HL-60 (cell line): Measurements from ENCODE around the gene DEPDC1B.
"Not testable (repeated sequence)": the region's sequence is repeated elsewhere in the genome, so short reads cannot be mapped to it uniquely, and the experiment has no call there.

ENCODE experiments used
- DNase-seq, 2 experiments: peaks; one replicate each; pipeline ENCODE4 v3.0.0-alpha.2; 2010 to 2020; ENCODE audit warnings: low read depth in 1 of 2, low spot score in 1 of 2
- H3K27ac ChIP-seq: fragments of 250-450 bp; sonication (Bioruptor Pico); replicated peaks from 2 replicates; pipeline ENCODE4 v1.5.1; 2020; ENCODE audit warnings: mild to moderate bottlenecking, moderate library complexity
- H3K27me3 ChIP-seq: fragments of 250-450 bp; sonication (Bioruptor Pico); 2 replicates; pipeline ENCODE4 v1.5.1; 2021; ENCODE audit warnings: mild to moderate bottlenecking, moderate library complexity; ENCODE audit not compliant: insufficient read depth, poor library complexity, severe bottlenecking
- H3K4me3 ChIP-seq: replicated peaks from 2 replicates; pipeline ENCODE4 v1.5.1; 2011; ENCODE audit warnings: mild to moderate bottlenecking, control low read depth, low read length; ENCODE audit not compliant: insufficient read depth
- GABPA ChIP-seq: IDR thresholded peaks from 2 replicates; pipeline ENCODE4 v1.6.1; 2012; ENCODE audit warnings: low read depth
- POLR2AphosphoS5 ChIP-seq: IDR thresholded peaks from 2 replicates; pipeline ENCODE4 v1.6.1; 2012; ENCODE audit warnings: low read depth
- SPI1 ChIP-seq: IDR thresholded peaks from 2 replicates; pipeline ENCODE4 v1.6.1; 2012; ENCODE audit warnings: low read depth, mild to moderate bottlenecking, borderline replicate concordance
- TF ChIP-seq, protein P1 (sequence below): IDR thresholded peaks from one replicate; pipeline ENCODE4 v1.5.1; 2011; ENCODE audit warnings: low read length, control low read depth, inconsistent platforms; ENCODE audit not compliant: insufficient read depth
- TF ChIP-seq, protein P2 (sequence below): IDR thresholded peaks from 2 replicates; pipeline ENCODE4 v1.6.1; 2012; ENCODE audit warnings: low read depth; ENCODE audit not compliant: insufficient replicate concordance

Gene DEPDC1B

DNA sequence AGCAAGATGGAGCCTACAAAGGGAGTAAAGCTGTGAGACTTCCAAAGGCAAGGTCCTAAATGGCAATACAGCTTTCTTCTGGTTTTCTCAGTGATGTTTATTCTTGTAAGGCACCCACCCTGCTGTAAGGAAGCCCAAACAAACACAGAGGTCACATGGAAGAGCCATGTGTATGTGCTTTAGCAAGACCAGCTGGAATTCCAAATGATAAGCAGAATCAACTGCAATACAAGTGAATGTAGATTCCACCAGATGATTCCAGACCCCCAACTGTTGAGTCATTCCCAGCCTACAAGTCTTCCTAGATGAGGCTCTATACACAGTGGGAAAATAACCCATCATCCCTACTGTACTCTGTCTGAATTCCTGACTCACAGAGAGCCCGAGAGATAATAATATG lies 122.8 kb downstream of the DEPDC1B start:
- no peak for TF ChIP-seq POLR2AphosphoS5
- TF ChIP-seq, protein P1, sequence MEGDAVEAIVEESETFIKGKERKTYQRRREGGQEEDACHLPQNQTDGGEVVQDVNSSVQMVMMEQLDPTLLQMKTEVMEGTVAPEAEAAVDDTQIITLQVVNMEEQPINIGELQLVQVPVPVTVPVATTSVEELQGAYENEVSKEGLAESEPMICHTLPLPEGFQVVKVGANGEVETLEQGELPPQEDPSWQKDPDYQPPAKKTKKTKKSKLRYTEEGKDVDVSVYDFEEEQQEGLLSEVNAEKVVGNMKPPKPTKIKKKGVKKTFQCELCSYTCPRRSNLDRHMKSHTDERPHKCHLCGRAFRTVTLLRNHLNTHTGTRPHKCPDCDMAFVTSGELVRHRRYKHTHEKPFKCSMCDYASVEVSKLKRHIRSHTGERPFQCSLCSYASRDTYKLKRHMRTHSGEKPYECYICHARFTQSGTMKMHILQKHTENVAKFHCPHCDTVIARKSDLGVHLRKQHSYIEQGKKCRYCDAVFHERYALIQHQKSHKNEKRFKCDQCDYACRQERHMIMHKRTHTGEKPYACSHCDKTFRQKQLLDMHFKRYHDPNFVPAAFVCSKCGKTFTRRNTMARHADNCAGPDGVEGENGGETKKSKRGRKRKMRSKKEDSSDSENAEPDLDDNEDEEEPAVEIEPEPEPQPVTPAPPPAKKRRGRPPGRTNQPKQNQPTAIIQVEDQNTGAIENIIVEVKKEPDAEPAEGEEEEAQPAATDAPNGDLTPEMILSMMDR, result no peak
- DNase-seq, result no peak
- H3K27ac ChIP-seq, result no peak overlapping the region
- H3K27me3 ChIP-seq, result no peaks in the 10 kb centered on the region
- no peak overlapping the region for H3K4me3 ChIP-seq

DNA sequence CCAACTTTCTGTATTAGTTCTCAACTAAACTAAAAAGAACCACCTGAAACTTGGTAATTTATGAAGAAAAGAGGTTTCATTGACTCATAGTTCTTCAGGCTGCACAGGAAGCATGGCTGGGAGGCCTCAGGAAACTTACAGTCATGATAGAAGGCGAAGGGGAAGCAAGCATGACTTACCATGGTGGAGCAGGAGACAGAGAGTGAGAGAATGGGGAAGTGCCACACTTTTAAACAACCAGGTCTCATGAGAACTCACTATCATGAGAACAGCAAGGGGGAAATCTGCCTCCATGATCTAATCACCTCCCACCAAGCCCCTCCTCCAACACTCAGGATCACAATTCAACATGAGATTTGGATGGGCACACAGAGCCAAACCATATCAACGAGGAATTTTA lies 123.5 kb downstream of the DEPDC1B start:
- no peak overlapping the region for H3K4me3 ChIP-seq
- TF ChIP-seq, protein P2, sequence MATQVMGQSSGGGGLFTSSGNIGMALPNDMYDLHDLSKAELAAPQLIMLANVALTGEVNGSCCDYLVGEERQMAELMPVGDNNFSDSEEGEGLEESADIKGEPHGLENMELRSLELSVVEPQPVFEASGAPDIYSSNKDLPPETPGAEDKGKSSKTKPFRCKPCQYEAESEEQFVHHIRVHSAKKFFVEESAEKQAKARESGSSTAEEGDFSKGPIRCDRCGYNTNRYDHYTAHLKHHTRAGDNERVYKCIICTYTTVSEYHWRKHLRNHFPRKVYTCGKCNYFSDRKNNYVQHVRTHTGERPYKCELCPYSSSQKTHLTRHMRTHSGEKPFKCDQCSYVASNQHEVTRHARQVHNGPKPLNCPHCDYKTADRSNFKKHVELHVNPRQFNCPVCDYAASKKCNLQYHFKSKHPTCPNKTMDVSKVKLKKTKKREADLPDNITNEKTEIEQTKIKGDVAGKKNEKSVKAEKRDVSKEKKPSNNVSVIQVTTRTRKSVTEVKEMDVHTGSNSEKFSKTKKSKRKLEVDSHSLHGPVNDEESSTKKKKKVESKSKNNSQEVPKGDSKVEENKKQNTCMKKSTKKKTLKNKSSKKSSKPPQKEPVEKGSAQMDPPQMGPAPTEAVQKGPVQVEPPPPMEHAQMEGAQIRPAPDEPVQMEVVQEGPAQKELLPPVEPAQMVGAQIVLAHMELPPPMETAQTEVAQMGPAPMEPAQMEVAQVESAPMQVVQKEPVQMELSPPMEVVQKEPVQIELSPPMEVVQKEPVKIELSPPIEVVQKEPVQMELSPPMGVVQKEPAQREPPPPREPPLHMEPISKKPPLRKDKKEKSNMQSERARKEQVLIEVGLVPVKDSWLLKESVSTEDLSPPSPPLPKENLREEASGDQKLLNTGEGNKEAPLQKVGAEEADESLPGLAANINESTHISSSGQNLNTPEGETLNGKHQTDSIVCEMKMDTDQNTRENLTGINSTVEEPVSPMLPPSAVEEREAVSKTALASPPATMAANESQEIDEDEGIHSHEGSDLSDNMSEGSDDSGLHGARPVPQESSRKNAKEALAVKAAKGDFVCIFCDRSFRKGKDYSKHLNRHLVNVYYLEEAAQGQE, result no peak
- peak; percentile 61; the same call in 1 of the 2 replicates for TF ChIP-seq SPI1
- TF ChIP-seq, protein P1, result no peak
- no peak for TF ChIP-seq POLR2AphosphoS5
- H3K27ac ChIP-seq, result no peak overlapping the region
- no peaks in the 10 kb centered on the region for H3K27me3 ChIP-seq
- DNase-seq, result peak in 1 of 2 experiments; percentile 13

DNA sequence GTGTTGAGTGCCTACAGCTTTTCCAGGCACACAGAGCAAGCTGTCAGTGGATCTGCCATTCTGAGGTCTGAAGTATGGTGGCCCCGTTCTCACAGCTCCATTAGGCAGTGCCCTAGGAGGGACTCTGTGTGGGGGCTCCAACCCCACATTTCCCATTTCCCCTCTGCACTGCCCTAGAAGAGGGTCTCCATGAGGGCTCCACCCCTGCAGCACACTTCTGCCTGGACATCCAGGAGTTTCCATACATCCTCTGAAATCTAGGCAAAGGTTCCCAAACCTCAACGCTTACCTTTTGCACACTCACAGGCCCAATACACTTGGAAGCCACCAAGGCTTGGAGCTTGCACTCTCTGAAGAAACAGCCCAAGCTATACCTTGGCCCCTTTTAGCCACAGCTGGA lies 131.3 kb downstream of the DEPDC1B start:
- Histone ChIP-seq H3K4me3 (no peak overlapping the region), H3K27ac (no peak overlapping the region), H3K27me3 (no peaks in the 10 kb centered on the region)
- no peak for DNase-seq
- TF ChIP-seq POLR2AphosphoS5 (no peak), GABPA (no peak), SPI1 (no peak)
- TF ChIP-seq, protein P1, result no peak
- TF ChIP-seq, protein P2, result no peak

DNA sequence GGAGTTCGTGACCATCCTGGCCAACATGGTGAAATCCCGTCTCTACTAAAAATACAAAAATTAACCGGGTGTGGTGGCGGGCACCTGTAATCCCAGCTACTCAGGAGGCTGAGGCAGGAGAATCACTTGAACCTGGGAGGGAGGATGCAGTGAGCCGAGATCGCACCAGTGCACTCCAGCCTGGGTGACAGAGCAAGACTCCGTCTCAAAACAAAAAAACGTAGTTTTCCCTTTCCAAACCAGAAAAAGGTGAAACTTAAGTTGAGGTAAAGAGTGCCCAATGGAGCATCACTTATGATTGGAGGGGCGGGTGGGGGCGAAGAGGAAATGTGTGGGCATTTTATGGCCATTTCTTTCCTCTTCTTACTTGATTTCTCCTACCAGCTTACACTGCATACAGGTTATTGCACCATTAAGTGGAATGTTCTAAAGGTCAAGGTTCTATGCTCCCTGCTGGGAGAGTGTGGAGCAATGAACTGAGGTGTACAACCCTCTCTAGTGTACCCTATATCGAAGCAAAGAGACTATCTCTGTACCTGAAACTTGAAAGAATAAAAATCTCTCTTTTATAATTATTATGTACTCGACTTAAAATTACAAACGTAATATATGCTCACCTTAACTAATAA lies 136.2 kb downstream of the DEPDC1B start:
- no peaks in the 10 kb centered on the region for H3K27me3 ChIP-seq
- H3K27ac ChIP-seq, result no peak overlapping the region
- no peak for DNase-seq
- TF ChIP-seq, protein P1, result no peak
- TF ChIP-seq, protein P2, result no peak
- TF ChIP-seq GABPA, result no peak
- TF ChIP-seq POLR2AphosphoS5, result no peak
- TF ChIP-seq SPI1, result no peak
- no peak overlapping the region for H3K4me3 ChIP-seq

DNA sequence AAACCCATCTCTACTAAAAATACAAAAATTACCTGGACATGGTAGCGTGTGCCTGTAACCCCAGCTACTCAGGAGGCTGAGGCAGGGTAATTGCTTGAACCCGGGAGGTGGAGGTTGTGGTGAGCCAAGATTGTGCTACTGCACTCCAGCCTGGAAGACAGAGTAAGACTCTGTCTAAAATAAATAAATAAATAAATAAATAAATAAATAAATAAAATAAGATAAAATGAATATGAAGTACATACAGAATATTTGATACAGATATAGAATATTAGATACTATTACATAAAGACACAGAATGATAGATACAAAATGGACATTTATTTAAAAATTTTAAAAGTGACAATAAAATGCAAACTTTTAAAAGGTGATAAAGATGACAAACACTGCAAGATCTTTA lies 146.7 kb downstream of the DEPDC1B start:
- not testable (repeated sequence) for H3K27ac ChIP-seq, H3K27me3 ChIP-seq, DNase-seq, H3K4me3 ChIP-seq
